ENCODE measurements around the gene NRG3.

- TF ChIP-seq OSR1 (CRISPR knock-in tag; IDR thresholded peaks at IDR 0.05): no peak
- TF ChIP-seq GLIS3 (CRISPR knock-in tag; IDR thresholded peaks at IDR 0.05): no peak
- no peak for TF ChIP-seq CREB5 (CRISPR knock-in tag; IDR thresholded peaks at IDR 0.05; ENCODE audit: low read depth)
- no peak for TF ChIP-seq ZNF70 (CRISPR knock-in tag; IDR thresholded peaks at IDR 0.05)
- no peak for TF ChIP-seq PATZ1 (CRISPR knock-in tag; IDR thresholded peaks at IDR 0.05; ENCODE audit: borderline replicate concordance)
- no peak for TF ChIP-seq ZNF565 (CRISPR knock-in tag; conservative IDR thresholded peaks at IDR 0.05; ENCODE audit: low read depth)
- no peak for TF ChIP-seq ISL1 (CRISPR knock-in tag; IDR thresholded peaks at IDR 0.05)
- TF ChIP-seq ZC3H10 (CRISPR knock-in tag; IDR thresholded peaks at IDR 0.05): no peak
- TF ChIP-seq TOX (CRISPR knock-in tag; IDR thresholded peaks at IDR 0.05; ENCODE audit: borderline replicate concordance): no peak
Observed at GRCh38 chr10:82817676-82818422, 942.9 kb downstream of the NRG3 start.
